ENCODE data around the gene CCDC28B. TPM values are rescaled to one million over a fixed set of nuclear protein-coding genes. Genes with fewer than 3 reads are reported as not detected.

CCDC28B gene
- total and polyA plus RNA-seq, 2 of the 13 experiments (the other 11 are each of a cell fraction or from before 2014, with no cell fraction given) = 2.6 to 3.5 TPM

DNA sequence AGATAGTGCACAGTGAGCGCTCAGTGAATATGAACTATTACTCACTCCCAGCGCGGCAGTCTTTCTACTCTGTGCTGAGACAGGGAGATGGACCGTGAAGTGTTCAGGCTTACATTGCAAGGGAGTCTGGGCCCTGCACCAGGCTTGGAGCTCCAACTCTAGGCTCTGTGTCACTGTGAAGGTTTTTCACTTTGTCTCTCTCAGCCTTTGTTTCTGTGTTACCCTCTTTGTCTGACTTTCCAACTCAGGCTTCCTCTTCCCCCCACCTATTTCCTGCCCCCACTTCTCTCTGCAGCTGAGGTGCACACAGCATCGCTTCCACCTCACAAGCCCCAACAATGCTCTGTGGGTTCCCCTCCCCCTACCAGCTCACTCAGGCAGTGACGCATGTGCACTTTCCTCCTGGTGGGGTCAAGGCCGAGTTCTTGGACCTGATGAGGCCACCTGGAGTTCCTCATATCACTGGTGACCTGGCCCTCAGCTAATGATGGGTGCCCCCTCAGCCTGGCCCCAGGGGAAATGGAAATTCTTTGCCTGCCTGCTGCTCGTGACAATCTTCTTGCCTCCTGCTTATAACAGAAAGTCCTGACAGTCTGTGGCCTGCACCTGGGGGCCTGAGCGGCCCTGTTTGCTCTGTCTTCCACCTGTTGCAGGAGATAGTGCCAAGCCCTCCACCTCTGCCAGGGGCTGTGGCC lies 49.6 kb downstream of the CCDC28B start (continued):
- TF ChIP-seq ZGPAT (CRISPR knock-in tag; IDR thresholded peaks at IDR 0.05) (peak; percentile 72; the same call in 1 of the 2 replicates), FOXK2 (IDR thresholded peaks at IDR 0.05) (no peak), ZNF326 (CRISPR knock-in tag; IDR thresholded peaks at IDR 0.05; ENCODE audit: borderline replicate concordance) (no peak), ZNF138 (CRISPR knock-in tag; IDR thresholded peaks at IDR 0.05; ENCODE audit: low read depth) (no peak), ETV5 (CRISPR knock-in tag; IDR thresholded peaks at IDR 0.05; ENCODE audit: borderline replicate concordance) (peak; percentile 73; the same call in 1 of the 2 replicates), TEF (CRISPR knock-in tag; IDR thresholded peaks at IDR 0.05) (no peak), PRDM4 (CRISPR knock-in tag; IDR thresholded peaks at IDR 0.05; ENCODE audit: borderline replicate concordance) (no peak), ZNF672 (CRISPR knock-in tag; IDR thresholded peaks at IDR 0.05) (no peak), KMT2A (CRISPR knock-in tag; IDR thresholded peaks at IDR 0.05) (peak; percentile 47; the same call in 1 of the 2 replicates), ZNF549 (CRISPR knock-in tag; IDR thresholded peaks at IDR 0.05) (no peak), ZNF550 (CRISPR knock-in tag; IDR thresholded peaks at IDR 0.05; ENCODE audit: borderline replicate concordance) (no peak), ZKSCAN5 (CRISPR knock-in tag; IDR thresholded peaks at IDR 0.05) (peak; percentile 62; the same call in 1 of the 2 replicates), BHLHE40 (IDR thresholded peaks at IDR 0.05; ENCODE audit: low read length) (peak; percentile 55)
- TF ChIP-seq, protein P1, sequence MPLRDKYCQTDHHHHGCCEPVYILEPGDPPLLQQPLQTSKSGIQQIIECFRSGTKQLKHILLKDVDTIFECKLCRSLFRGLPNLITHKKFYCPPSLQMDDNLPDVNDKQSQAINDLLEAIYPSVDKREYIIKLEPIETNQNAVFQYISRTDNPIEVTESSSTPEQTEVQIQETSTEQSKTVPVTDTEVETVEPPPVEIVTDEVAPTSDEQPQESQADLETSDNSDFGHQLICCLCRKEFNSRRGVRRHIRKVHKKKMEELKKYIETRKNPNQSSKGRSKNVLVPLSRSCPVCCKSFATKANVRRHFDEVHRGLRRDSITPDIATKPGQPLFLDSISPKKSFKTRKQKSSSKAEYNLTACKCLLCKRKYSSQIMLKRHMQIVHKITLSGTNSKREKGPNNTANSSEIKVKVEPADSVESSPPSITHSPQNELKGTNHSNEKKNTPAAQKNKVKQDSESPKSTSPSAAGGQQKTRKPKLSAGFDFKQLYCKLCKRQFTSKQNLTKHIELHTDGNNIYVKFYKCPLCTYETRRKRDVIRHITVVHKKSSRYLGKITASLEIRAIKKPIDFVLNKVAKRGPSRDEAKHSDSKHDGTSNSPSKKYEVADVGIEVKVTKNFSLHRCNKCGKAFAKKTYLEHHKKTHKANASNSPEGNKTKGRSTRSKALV (CRISPR knock-in tag; IDR thresholded peaks at IDR 0.05) = no peak
- TF ChIP-seq, protein P2, sequence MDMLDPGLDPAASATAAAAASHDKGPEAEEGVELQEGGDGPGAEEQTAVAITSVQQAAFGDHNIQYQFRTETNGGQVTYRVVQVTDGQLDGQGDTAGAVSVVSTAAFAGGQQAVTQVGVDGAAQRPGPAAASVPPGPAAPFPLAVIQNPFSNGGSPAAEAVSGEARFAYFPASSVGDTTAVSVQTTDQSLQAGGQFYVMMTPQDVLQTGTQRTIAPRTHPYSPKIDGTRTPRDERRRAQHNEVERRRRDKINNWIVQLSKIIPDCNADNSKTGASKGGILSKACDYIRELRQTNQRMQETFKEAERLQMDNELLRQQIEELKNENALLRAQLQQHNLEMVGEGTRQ (IDR thresholded peaks at IDR 0.05; ENCODE audit: low read depth, low read length) = no peak
- TF ChIP-seq, protein P2 (CRISPR knock-in tag; IDR thresholded peaks at IDR 0.05; ENCODE audit: borderline replicate concordance) = no peak
- TF ChIP-seq, protein P3, sequence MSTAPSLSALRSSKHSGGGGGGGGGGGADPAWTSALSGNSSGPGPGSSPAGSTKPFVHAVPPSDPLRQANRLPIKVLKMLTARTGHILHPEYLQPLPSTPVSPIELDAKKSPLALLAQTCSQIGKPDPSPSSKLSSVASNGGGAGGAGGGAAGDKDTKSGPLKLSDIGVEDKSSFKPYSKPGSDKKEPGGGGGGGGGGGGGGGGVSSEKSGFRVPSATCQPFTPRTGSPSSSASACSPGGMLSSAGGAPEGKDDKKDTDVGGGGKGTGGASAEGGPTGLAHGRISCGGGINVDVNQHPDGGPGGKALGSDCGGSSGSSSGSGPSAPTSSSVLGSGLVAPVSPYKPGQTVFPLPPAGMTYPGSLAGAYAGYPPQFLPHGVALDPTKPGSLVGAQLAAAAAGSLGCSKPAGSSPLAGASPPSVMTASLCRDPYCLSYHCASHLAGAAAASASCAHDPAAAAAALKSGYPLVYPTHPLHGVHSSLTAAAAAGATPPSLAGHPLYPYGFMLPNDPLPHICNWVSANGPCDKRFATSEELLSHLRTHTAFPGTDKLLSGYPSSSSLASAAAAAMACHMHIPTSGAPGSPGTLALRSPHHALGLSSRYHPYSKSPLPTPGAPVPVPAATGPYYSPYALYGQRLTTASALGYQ (CRISPR knock-in tag; IDR thresholded peaks at IDR 0.05) = 0 out of 2 replicates have a peak, but pooled peaks have one; percentile 74
